GM12872 (cell line): ENCODE measurements around the gene NPHP4.

Experiments
- CTCF ChIP-seq: IDR thresholded peaks from 3 replicates; pipeline ENCODE4 v1.5.1; 2011; ENCODE audit warnings: low read depth, mild to moderate bottlenecking, low read length, moderate library complexity; ENCODE audit not compliant: insufficient read depth

Gene NPHP4

GRCh38 chr1:5947978-5948680 lies 44.1 kb downstream of the NPHP4 start:
- no peak for TF ChIP-seq CTCF

- no peak for TF ChIP-seq CTCF
Measured at GRCh38 chr1:5947071-5947821, 45.0 kb downstream of the NPHP4 start.

- TF ChIP-seq CTCF, result no peak
Measured at GRCh38 chr1:5945445-5945844, 46.8 kb downstream of the NPHP4 start.

- TF ChIP-seq CTCF, result no peak
Measured at GRCh38 chr1:5944843-5945167, 47.4 kb downstream of the NPHP4 start.

- no peak for TF ChIP-seq CTCF
Measured at GRCh38 chr1:5944154-5944842, 47.9 kb downstream of the NPHP4 start.

GRCh38 chr1:5943343-5944124 lies 48.7 kb downstream of the NPHP4 start:
- TF ChIP-seq CTCF, result no peak

- TF ChIP-seq CTCF, result no peak
Measured at GRCh38 chr1:5941671-5942070, 50.6 kb downstream of the NPHP4 start.
